Neuronal stem cell (in vitro differentiated cells): ENCODE measurements around the gene IGSF21.

Experiments used
- DNase-seq: peaks from one replicate; pipeline ENCODE4 v3.0.0-alpha.2; 2013; ENCODE audit warnings: low spot score
- H2AFZ ChIP-seq: one replicate; pipeline ENCODE4 v1.6.1; 2013; ENCODE audit warnings: mild to moderate bottlenecking, low read length, inconsistent platforms
- H2AK5ac ChIP-seq: 2 replicates; pipeline ENCODE4 v1.6.1; 2013; ENCODE audit warnings: low read depth, mild to moderate bottlenecking, inconsistent platforms, low read length, moderate library complexity, mixed read lengths
- H2BK120ac ChIP-seq: 2 replicates; pipeline ENCODE4 v1.6.1; 2013; ENCODE audit warnings: low read depth, mild to moderate bottlenecking, inconsistent platforms, low read length, moderate library complexity, mixed read lengths
- H2BK12ac ChIP-seq: one replicate; pipeline ENCODE4 v1.6.1; 2013; ENCODE audit warnings: low read length, inconsistent platforms
- H2BK15ac ChIP-seq: 2 replicates; pipeline ENCODE4 v1.6.1; 2013; ENCODE audit warnings: mild to moderate bottlenecking, low read length, inconsistent platforms, mixed read lengths
- H2BK5ac ChIP-seq: one replicate; pipeline ENCODE4 v1.6.1; 2013; ENCODE audit warnings: inconsistent platforms, mild to moderate bottlenecking, low read length, moderate library complexity
- H3K14ac ChIP-seq: one replicate; pipeline ENCODE4 v1.6.1; 2013; ENCODE audit warnings: low read length, inconsistent platforms
- H3K18ac ChIP-seq: 2 replicates; pipeline ENCODE4 v1.6.1; 2013; ENCODE audit warnings: low read length, inconsistent platforms
- H3K23ac ChIP-seq: 2 replicates; pipeline ENCODE4 v1.6.1; 2013; ENCODE audit warnings: low read depth, mild to moderate bottlenecking, mixed read lengths, low read length, inconsistent platforms; ENCODE audit not compliant: poor library complexity
- H3K27ac ChIP-seq: replicated peaks from 3 replicates; pipeline ENCODE4 v1.5.1; 2013; ENCODE audit warnings: low read length, inconsistent platforms
- H3K27me3 ChIP-seq, 3 experiments: 2 replicates each; pipeline ENCODE4 v1.6.1; 2013; ENCODE audit warnings: low read length in 3 of 3, mild to moderate bottlenecking in 2 of 3, inconsistent platforms in 1 of 3, low read depth in 1 of 3, mixed read lengths in 1 of 3, moderate library complexity in 1 of 3; ENCODE audit not compliant: control insufficient read depth in 3 of 3, insufficient read depth in 3 of 3
- H3K36me3 ChIP-seq, 2 donors: replicated peaks in 1 of 2; 2 replicates each; pipeline ENCODE4 v1.6.1; 2013; ENCODE audit warnings: low read length in 2 of 2; ENCODE audit not compliant: control insufficient read depth in 2 of 2, insufficient read depth in 2 of 2
- H3K4ac ChIP-seq: 2 replicates; pipeline ENCODE4 v1.6.1; 2013; ENCODE audit warnings: inconsistent platforms, mild to moderate bottlenecking, low read length, moderate library complexity
- H3K4me1 ChIP-seq, 2 donors: 1 replicate in 1 of 2; 2 replicates in 1 of 2; pipeline ENCODE4 v1.6.1; 2013; ENCODE audit warnings: low read length in 2 of 2, low read depth in 1 of 2; ENCODE audit not compliant: control insufficient read depth in 2 of 2, insufficient read depth in 1 of 2
- H3K4me2 ChIP-seq: one replicate; pipeline ENCODE4 v1.6.1; 2013; ENCODE audit warnings: mild to moderate bottlenecking, low read length, inconsistent platforms; ENCODE audit not compliant: insufficient read depth, poor library complexity, severe bottlenecking
- H3K4me3 ChIP-seq, 2 donors: 2 replicates each; pipeline ENCODE4 v1.5.1; 2013; ENCODE audit warnings: low read length in 2 of 2, mild to moderate bottlenecking in 2 of 2, inconsistent platforms in 1 of 2, moderate library complexity in 1 of 2
- H3K79me1 ChIP-seq: one replicate; pipeline ENCODE4 v1.6.1; 2013; ENCODE audit warnings: low read depth, mild to moderate bottlenecking, inconsistent platforms, low read length, moderate library complexity
- H3K9ac ChIP-seq: one replicate; pipeline ENCODE4 v1.6.1; 2013; ENCODE audit warnings: mild to moderate bottlenecking, low read depth, low read length, inconsistent platforms; ENCODE audit not compliant: poor library complexity
- H3K9me3 ChIP-seq, 2 donors: replicated peaks in 1 of 2; 2 replicates each; pipeline versions ENCODE3 to v1.6.1; 2013; ENCODE audit warnings: low read length in 2 of 2, mild to moderate bottlenecking in 2 of 2, inconsistent platforms in 1 of 2, low read depth in 1 of 2, mixed read lengths in 1 of 2, moderate library complexity in 1 of 2; ENCODE audit not compliant: control insufficient read depth in 2 of 2, insufficient read depth in 1 of 2
- H4K8ac ChIP-seq: one replicate; pipeline ENCODE4 v1.6.1; 2013; ENCODE audit warnings: low read depth, mild to moderate bottlenecking, inconsistent platforms, low read length, moderate library complexity
- H4K91ac ChIP-seq: one replicate; pipeline ENCODE4 v1.6.1; 2013; ENCODE audit warnings: low read length, low read depth, mild to moderate bottlenecking, inconsistent platforms; ENCODE audit not compliant: poor library complexity
- WGBS, 2 donors: extraction: QIAGEN DNeasy Blood & Tissue Kit; methylation state at CpG; one replicate each; pipeline ENCODE4 v1.1.7; 2013; ENCODE audit warnings: missing lambda C conversion rate in 2 of 2, mixed read lengths in 1 of 2; ENCODE audit not compliant: insufficient read length in 2 of 2, insufficient replicate concordance in 1 of 2; ENCODE audit errors: extremely low coverage in 2 of 2; 5-methylcytosine and 5-hydroxymethylcytosine counted together

IGSF21 gene

GRCh38 chr1:18300376-18300775 is 192.8 kb downstream of the IGSF21 start:
- H3K4me3 ChIP-seq: no peak overlapping the region
- no peak overlapping the region for H2BK120ac ChIP-seq
- H3K18ac ChIP-seq: no peak overlapping the region
- H3K27me3 ChIP-seq: no peaks in the 10 kb centered on the region
- WGBS, 2 donors: no CpG with 5 or more reads among the region's 2 CpGs
- peak overlapping the region; percentile 27 for H3K14ac ChIP-seq
- H3K4me1 ChIP-seq: peaks cover 0 to 5% of the 10 kb centered on the region in 2 donors
- H2BK12ac ChIP-seq: no peak overlapping the region
- no peaks in the 10 kb centered on the region for H3K79me1 ChIP-seq
- H3K4ac ChIP-seq: no peak overlapping the region
- no peak overlapping the region for H3K23ac ChIP-seq
- H3K4me2 ChIP-seq: no peak overlapping the region
- no peak overlapping the region for H2BK5ac ChIP-seq
- H2AFZ ChIP-seq: no peak overlapping the region
- no peak overlapping the region for H3K27ac ChIP-seq
- H3K36me3 ChIP-seq: no peaks in the 10 kb centered on the region
- H2BK15ac ChIP-seq: no peak overlapping the region
- peak overlapping the region; percentile 20 for H2AK5ac ChIP-seq
- no peak overlapping the region for H4K8ac ChIP-seq
- no peak overlapping the region for H3K9ac ChIP-seq
- no peak overlapping the region for H4K91ac ChIP-seq
- DNase-seq: no peak
- no peaks in the 10 kb centered on the region for H3K9me3 ChIP-seq

GRCh38 chr1:18302788-18303413 is 195.3 kb downstream of the IGSF21 start:
- Histone ChIP-seq H3K18ac (no peak overlapping the region), H3K36me3 (no peaks in the 10 kb centered on the region), H4K91ac (no peak overlapping the region), H3K27me3 (no peaks in the 10 kb centered on the region), H3K23ac (no peak overlapping the region), H3K4me2 (no peak overlapping the region), H2AFZ (no peak overlapping the region), H3K27ac (no peak overlapping the region), H2AK5ac (no peak overlapping the region), H3K4me3 (no peak overlapping the region), H2BK120ac (no peak overlapping the region), H4K8ac (no peak overlapping the region), H3K9ac (no peak overlapping the region), H3K9me3 (no peaks in the 10 kb centered on the region), H2BK12ac (no peak overlapping the region), H3K79me1 (no peaks in the 10 kb centered on the region), H2BK5ac (no peak overlapping the region), H3K4me1 (peaks cover 0 to 5% of the 10 kb centered on the region in 2 donors), H3K14ac (no peak overlapping the region), H2BK15ac (no peak overlapping the region), H3K4ac (no peak overlapping the region)
- no CpG with 5 or more reads among the region's 7 CpGs for WGBS, 2 donors
- DNase-seq: no peak

GRCh38 chr1:18304151-18304869 is 196.7 kb downstream of the IGSF21 start:
- Histone ChIP-seq H3K27ac (no peak overlapping the region), H3K79me1 (no peaks in the 10 kb centered on the region), H2AK5ac (no peak overlapping the region), H4K8ac (no peak overlapping the region), H3K9me3 (no peaks in the 10 kb centered on the region), H3K14ac (no peak overlapping the region), H3K18ac (no peak overlapping the region), H3K4me2 (no peak overlapping the region), H2BK12ac (no peak overlapping the region), H4K91ac (no peak overlapping the region), H3K4me1 (peaks cover 0 to 1% of the 10 kb centered on the region in 2 donors), H2BK5ac (no peak overlapping the region), H3K23ac (no peak overlapping the region), H2BK15ac (no peak overlapping the region), H3K27me3 (no peaks in the 10 kb centered on the region), H3K9ac (no peak overlapping the region), H3K36me3 (no peaks in the 10 kb centered on the region), H3K4ac (no peak overlapping the region), H2BK120ac (no peak overlapping the region), H3K4me3 (no peak overlapping the region), H2AFZ (no peak overlapping the region)
- no CpG with 5 or more reads among the region's 6 CpGs for WGBS, 2 donors
- no peak for DNase-seq

GRCh38 chr1:18305182-18305795 is 197.7 kb downstream of the IGSF21 start:
- Histone ChIP-seq H3K4me3 (no peak overlapping the region), H4K8ac (no peak overlapping the region), H4K91ac (peak overlapping the region; percentile 3)

More at GRCh38 chr1:18305182-18305795, 197.7 kb downstream of the IGSF21 start:
- no peak overlapping the region for H3K4me2 ChIP-seq
- H3K9ac ChIP-seq: peak overlapping the region; percentile 46
- H3K36me3 ChIP-seq: no peaks in the 10 kb centered on the region
- no peak for DNase-seq
- peaks cover 0 to 1% of the 10 kb centered on the region in 2 donors for H3K4me1 ChIP-seq
- no peak overlapping the region for H2BK120ac ChIP-seq
- H3K9me3 ChIP-seq: no peaks in the 10 kb centered on the region
- no peak overlapping the region for H3K23ac ChIP-seq
- WGBS, 2 donors: 100% methylated on average over 2 of the region's 3 CpGs; no CpG with 5 or more reads in 1 of the 2 donors
- no peak overlapping the region for H3K14ac ChIP-seq
- H2BK12ac ChIP-seq: no peak overlapping the region
- no peak overlapping the region for H3K27ac ChIP-seq
- no peak overlapping the region for H3K4ac ChIP-seq
- H3K79me1 ChIP-seq: no peaks in the 10 kb centered on the region
- H2BK5ac ChIP-seq: no peak overlapping the region
- H2AFZ ChIP-seq: no peak overlapping the region
- no peaks in the 10 kb centered on the region for H3K27me3 ChIP-seq
- no peak overlapping the region for H2AK5ac ChIP-seq
- H2BK15ac ChIP-seq: no peak overlapping the region
- H3K18ac ChIP-seq: no peak overlapping the region
